H9 (cell line): Measurements from ENCODE around the gene TTC28. TPM values are rescaled to one million over a fixed set of nuclear protein-coding genes. Genes with fewer than 3 reads are reported as not detected.

Source experiments
- DNase-seq: peaks from one replicate; pipeline ENCODE4 v3.0.0-alpha.2; 2017
- H2AFZ ChIP-seq: one replicate; pipeline ENCODE4 v1.6.1; 2013; ENCODE audit warnings: mild to moderate bottlenecking, low read length, control low read depth, moderate library complexity
- H2AK5ac ChIP-seq: 2 replicates; pipeline ENCODE4 v1.6.1; 2013; ENCODE audit warnings: low read length, control low read depth, mixed read lengths; ENCODE audit not compliant: insufficient read length
- H2BK120ac ChIP-seq: one replicate; pipeline ENCODE4 v1.6.1; 2013; ENCODE audit warnings: low read depth, mild to moderate bottlenecking, low read length, control low read depth, inconsistent platforms; ENCODE audit not compliant: poor library complexity, severe bottlenecking
- H2BK12ac ChIP-seq: 2 replicates; pipeline ENCODE4 v1.6.1; 2013; ENCODE audit warnings: low read length, control low read depth, mixed read lengths, low read depth; ENCODE audit not compliant: insufficient read length
- H2BK15ac ChIP-seq: 2 replicates; pipeline ENCODE4 v1.6.1; 2013; ENCODE audit warnings: low read depth, low read length, control low read depth
- H2BK20ac ChIP-seq: one replicate; pipeline ENCODE4 v1.6.1; 2013; ENCODE audit warnings: low read depth, mild to moderate bottlenecking, low read length, control low read depth, inconsistent platforms; ENCODE audit not compliant: poor library complexity, severe bottlenecking
- H2BK5ac ChIP-seq: 2 replicates; pipeline ENCODE4 v1.6.1; 2013; ENCODE audit warnings: low read length, control low read depth, mixed read lengths; ENCODE audit not compliant: insufficient read length
- H3K14ac ChIP-seq: 2 replicates; pipeline ENCODE4 v1.6.1; 2013; ENCODE audit warnings: low read length, control low read depth; ENCODE audit not compliant: insufficient read depth
- H3K18ac ChIP-seq: 2 replicates; pipeline ENCODE4 v1.6.1; 2013; ENCODE audit warnings: low read depth, mild to moderate bottlenecking, mixed read lengths, low read length, control low read depth; ENCODE audit not compliant: insufficient read length
- H3K23ac ChIP-seq: 2 replicates; pipeline ENCODE4 v1.6.1; 2013; ENCODE audit warnings: low read length, control low read depth, mixed read lengths, low read depth; ENCODE audit not compliant: insufficient read length
- H3K23me2 ChIP-seq: 2 replicates; pipeline ENCODE4 v1.6.1; 2013; ENCODE audit warnings: low read depth, mild to moderate bottlenecking, mixed read lengths, low read length, control low read depth; ENCODE audit not compliant: insufficient read length, poor library complexity, severe bottlenecking
- H3K27ac ChIP-seq: 2 replicates; pipeline ENCODE4 v1.5.1; 2013; ENCODE audit warnings: low read length, control low read depth, mixed read lengths, low read depth; ENCODE audit not compliant: insufficient read length
- H3K27me3 ChIP-seq: 2 replicates; pipeline ENCODE4 v1.6.1; 2013; ENCODE audit warnings: low read length, control low read depth, inconsistent platforms; ENCODE audit not compliant: insufficient read depth
- H3K4ac ChIP-seq: 2 replicates; pipeline ENCODE4 v1.6.1; 2013; ENCODE audit warnings: low read depth, mild to moderate bottlenecking, control low read depth, inconsistent platforms, low read length, moderate library complexity
- H3K4me1 ChIP-seq: 2 replicates; pipeline ENCODE4 v1.6.1; 2013; ENCODE audit warnings: low read length, control low read depth, inconsistent platforms; ENCODE audit not compliant: insufficient read depth
- H3K4me2 ChIP-seq: 2 replicates; pipeline ENCODE4 v1.6.1; 2013; ENCODE audit warnings: low read length, control low read depth, mixed read lengths; ENCODE audit not compliant: insufficient read length, insufficient read depth
- H3K56ac ChIP-seq: 2 replicates; pipeline ENCODE4 v1.6.1; 2013; ENCODE audit warnings: low read depth, mild to moderate bottlenecking, mixed read lengths, low read length, control low read depth; ENCODE audit not compliant: insufficient read length
- H3K79me1 ChIP-seq: 2 replicates; pipeline ENCODE4 v1.6.1; 2013; ENCODE audit warnings: low read depth, mild to moderate bottlenecking, moderate library complexity, low read length, control low read depth, inconsistent platforms; ENCODE audit not compliant: insufficient read depth, poor library complexity, severe bottlenecking
- H3K79me2 ChIP-seq: 2 replicates; pipeline ENCODE4 v1.6.1; 2013; ENCODE audit warnings: low read length, control low read depth, inconsistent platforms; ENCODE audit not compliant: insufficient read depth
- H3K9ac ChIP-seq: 2 replicates; pipeline ENCODE4 v1.6.1; 2013; ENCODE audit warnings: low read length, control low read depth, mixed read lengths; ENCODE audit not compliant: insufficient read length; ENCODE audit errors: extremely low read depth
- H3K9me3 ChIP-seq: one replicate; pipeline ENCODE4 v1.6.1; 2013; ENCODE audit warnings: low read depth, low read length, inconsistent platforms; ENCODE audit not compliant: control insufficient read depth
- H3T11ph ChIP-seq: one replicate; pipeline ENCODE4 v1.6.1; 2013; ENCODE audit warnings: mild to moderate bottlenecking, low read length, control low read depth, inconsistent platforms
- H4K20me1 ChIP-seq: one replicate; pipeline ENCODE4 v1.6.1; 2013; ENCODE audit not compliant: control insufficient read depth, insufficient read length, insufficient read depth
- H4K5ac ChIP-seq: 2 replicates; pipeline ENCODE4 v1.6.1; 2013; ENCODE audit warnings: low read depth, mild to moderate bottlenecking, mixed read lengths, low read length, control low read depth; ENCODE audit not compliant: insufficient read length
- H4K8ac ChIP-seq: replicated peaks from 2 replicates; pipeline ENCODE4 v1.6.1; 2013; ENCODE audit warnings: low read length, control low read depth, mixed read lengths, low read depth; ENCODE audit not compliant: insufficient read length
- H4K91ac ChIP-seq: 2 replicates; pipeline ENCODE4 v1.6.1; 2013; ENCODE audit warnings: low read depth, mild to moderate bottlenecking, moderate library complexity, mixed read lengths, low read length, control low read depth; ENCODE audit not compliant: insufficient read length
- H3K27ac Mint-ChIP-seq, 3 experiments: 2 replicates in 2 of 3; 3 replicates in 1 of 3; pipeline ENCODE4 v1.8.0; 2020 to 2021; ENCODE audit warnings: mixed read lengths in 3 of 3, mild to moderate bottlenecking in 1 of 3, moderate library complexity in 1 of 3
- H3K27me3 Mint-ChIP-seq: 2 replicates; pipeline ENCODE4 v1.8.0; 2021; ENCODE audit warnings: low read depth, mild to moderate bottlenecking, moderate library complexity, mixed read lengths
- H3K36me3 Mint-ChIP-seq, 3 experiments: 2 replicates in 2 of 3; 3 replicates in 1 of 3; pipeline ENCODE4 v1.8.0; 2020 to 2021; ENCODE audit warnings: low read depth in 3 of 3, mixed read lengths in 3 of 3; ENCODE audit not compliant: insufficient read depth in 1 of 3
- H3K4me1 Mint-ChIP-seq, 2 experiments: 2 replicates each; pipeline ENCODE4 v1.8.0; 2020; ENCODE audit warnings: mixed read lengths in 2 of 2
- H3K4me3 Mint-ChIP-seq, 2 experiments: 2 replicates in 1 of 2; 3 replicates in 1 of 2; pipeline ENCODE4 v1.8.0; 2020 to 2021; ENCODE audit warnings: mild to moderate bottlenecking in 2 of 2, mixed read lengths in 2 of 2, moderate library complexity in 1 of 2
- H3K9me3 Mint-ChIP-seq, 2 experiments: 2 replicates in 1 of 2; 3 replicates in 1 of 2; pipeline ENCODE4 v1.8.0; 2020; ENCODE audit warnings: mild to moderate bottlenecking in 2 of 2, mixed read lengths in 2 of 2, moderate library complexity in 1 of 2
- WGBS: extraction: QIAGEN DNeasy Blood & Tissue Kit; methylation state at CpG from one replicate; pipeline ENCODE4 v1.1.7; 2013; ENCODE audit warnings: missing lambda C conversion rate, low lambda C conversion rate, mixed read lengths; ENCODE audit not compliant: insufficient read length; ENCODE audit errors: extremely low coverage; 5-methylcytosine and 5-hydroxymethylcytosine counted together
- total RNA-seq: library from RNA; stranded (reverse); gene quantifications from 2 replicates; pipeline ENCODE4 v1.2.1, GENCODE V29; 2021
- TF ChIP-seq, protein P1 (sequence below): fragments of 200-600 bp; sonication (generic); conservative IDR thresholded peaks from 3 replicates; pipeline ENCODE4 v1.8.0; 2021; ENCODE audit warnings: antibody characterized with exemption, mild to moderate bottlenecking

Gene TTC28
- total RNA-seq, 1 experiment from 2014 or later, result 13.6 TPM

GRCh38 chr22:28316014-28316413 is 363.6 kb downstream of the TTC28 start:
- Histone ChIP-seq H3K4me1 (no peaks in the 10 kb centered on the region), H3K27me3 (no peaks in the 10 kb centered on the region), H3K56ac (no peak overlapping the region), H2BK5ac (no peak overlapping the region), H3K14ac (no peak overlapping the region), H4K91ac (no peak overlapping the region), H4K8ac (no peak overlapping the region), H3K23ac (no peak overlapping the region), H3K23me2 (no peaks in the 10 kb centered on the region), H2BK15ac (no peak overlapping the region), H2AK5ac (no peak overlapping the region), H3K27ac (no peak overlapping the region), H2AFZ (no peak overlapping the region), H3K79me1 (no peaks in the 10 kb centered on the region), H4K5ac (no peak overlapping the region), H3K9ac (no peak overlapping the region), H3K79me2 (no peaks in the 10 kb centered on the region), H3T11ph (no peak overlapping the region), H3K4ac (no peak overlapping the region), H2BK20ac (no peak overlapping the region), H2BK12ac (no peak overlapping the region), H3K4me2 (no peak overlapping the region), H3K9me3 (no peaks in the 10 kb centered on the region), H2BK120ac (no peak overlapping the region), H4K20me1 (no peaks in the 10 kb centered on the region), H3K18ac (no peak overlapping the region)
- Mint-ChIP-seq H3K4me1 (peaks cover 5 to 11% of the 10 kb centered on the region in 2 experiments; a peak in 3 of 4 replicates), H3K9me3 (peaks cover 0 to 7% of the 10 kb centered on the region in 2 experiments; a peak in 2 of 5 replicates), H3K4me3 (no peak overlapping the region), H3K27ac (peak overlapping the region in 1 of 3 experiments; percentile 54; a peak in 1 of 7 replicates), H3K36me3 (peaks cover 0 to 10% (median 7%) of the 10 kb centered on the region in 3 experiments; a peak in 4 of 7 replicates), H3K27me3 (peaks cover 2% of the 10 kb centered on the region; the same call in 1 of the 2 replicates)
- TF ChIP-seq, protein P1, sequence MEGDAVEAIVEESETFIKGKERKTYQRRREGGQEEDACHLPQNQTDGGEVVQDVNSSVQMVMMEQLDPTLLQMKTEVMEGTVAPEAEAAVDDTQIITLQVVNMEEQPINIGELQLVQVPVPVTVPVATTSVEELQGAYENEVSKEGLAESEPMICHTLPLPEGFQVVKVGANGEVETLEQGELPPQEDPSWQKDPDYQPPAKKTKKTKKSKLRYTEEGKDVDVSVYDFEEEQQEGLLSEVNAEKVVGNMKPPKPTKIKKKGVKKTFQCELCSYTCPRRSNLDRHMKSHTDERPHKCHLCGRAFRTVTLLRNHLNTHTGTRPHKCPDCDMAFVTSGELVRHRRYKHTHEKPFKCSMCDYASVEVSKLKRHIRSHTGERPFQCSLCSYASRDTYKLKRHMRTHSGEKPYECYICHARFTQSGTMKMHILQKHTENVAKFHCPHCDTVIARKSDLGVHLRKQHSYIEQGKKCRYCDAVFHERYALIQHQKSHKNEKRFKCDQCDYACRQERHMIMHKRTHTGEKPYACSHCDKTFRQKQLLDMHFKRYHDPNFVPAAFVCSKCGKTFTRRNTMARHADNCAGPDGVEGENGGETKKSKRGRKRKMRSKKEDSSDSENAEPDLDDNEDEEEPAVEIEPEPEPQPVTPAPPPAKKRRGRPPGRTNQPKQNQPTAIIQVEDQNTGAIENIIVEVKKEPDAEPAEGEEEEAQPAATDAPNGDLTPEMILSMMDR, result no peak
- WGBS, result no CpG with 5 or more reads among the region's 4 CpGs
- peak; percentile 31 for DNase-seq
